NB4 (cell line): ENCODE results near the gene ADGRF3.

Source experiments
- DNase-seq: peaks from one replicate; pipeline ENCODE4 v3.0.0; 2010; ENCODE audit warnings: low read depth
- H3K4me3 ChIP-seq: one replicate; pipeline ENCODE4 v1.5.1; 2011; ENCODE audit warnings: mild to moderate bottlenecking, low read depth, low read length, moderate library complexity
- MYC ChIP-seq: IDR thresholded peaks from 2 replicates; pipeline ENCODE4 v1.6.1; 2011; ENCODE audit warnings: low read depth, low read length
- POLR2A ChIP-seq: IDR thresholded peaks from 2 replicates; pipeline ENCODE4 v1.6.1; 2011; ENCODE audit warnings: mild to moderate bottlenecking; ENCODE audit not compliant: insufficient read length; ENCODE audit errors: extremely low read depth
- TF ChIP-seq, protein P1 (sequence below): IDR thresholded peaks from 2 replicates; pipeline ENCODE4 v1.6.1; 2011; ENCODE audit warnings: low read depth, low read length
- TF ChIP-seq, protein P2 (sequence below): IDR thresholded peaks from one replicate; pipeline ENCODE4 v1.5.1; 2012; ENCODE audit warnings: low read depth, low read length

ADGRF3 gene

DNA sequence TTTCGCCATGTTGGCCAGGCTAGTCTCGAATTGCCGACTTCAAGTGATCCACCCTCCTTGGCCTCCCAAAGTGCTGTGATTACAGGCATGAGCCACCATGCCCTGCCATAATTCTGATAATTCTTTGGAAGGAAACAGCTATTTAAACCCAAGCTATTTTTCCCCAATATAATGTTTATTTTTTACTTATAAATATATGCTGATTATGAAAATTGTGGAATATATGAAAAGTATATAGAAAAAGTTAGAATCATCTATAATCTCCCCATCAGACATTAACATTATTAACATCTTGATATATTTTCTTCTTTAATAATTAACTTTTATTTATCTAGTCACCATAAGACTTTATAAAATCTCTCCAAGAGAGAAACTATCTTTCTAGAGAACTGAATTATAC, 60.7 kb downstream of the ADGRF3 start:
- H3K4me3 ChIP-seq: no peak overlapping the region
- TF ChIP-seq, protein P1, sequence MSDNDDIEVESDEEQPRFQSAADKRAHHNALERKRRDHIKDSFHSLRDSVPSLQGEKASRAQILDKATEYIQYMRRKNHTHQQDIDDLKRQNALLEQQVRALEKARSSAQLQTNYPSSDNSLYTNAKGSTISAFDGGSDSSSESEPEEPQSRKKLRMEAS: no peak
- TF ChIP-seq POLR2A: no peak
- TF ChIP-seq MYC: no peak
- TF ChIP-seq, protein P2, sequence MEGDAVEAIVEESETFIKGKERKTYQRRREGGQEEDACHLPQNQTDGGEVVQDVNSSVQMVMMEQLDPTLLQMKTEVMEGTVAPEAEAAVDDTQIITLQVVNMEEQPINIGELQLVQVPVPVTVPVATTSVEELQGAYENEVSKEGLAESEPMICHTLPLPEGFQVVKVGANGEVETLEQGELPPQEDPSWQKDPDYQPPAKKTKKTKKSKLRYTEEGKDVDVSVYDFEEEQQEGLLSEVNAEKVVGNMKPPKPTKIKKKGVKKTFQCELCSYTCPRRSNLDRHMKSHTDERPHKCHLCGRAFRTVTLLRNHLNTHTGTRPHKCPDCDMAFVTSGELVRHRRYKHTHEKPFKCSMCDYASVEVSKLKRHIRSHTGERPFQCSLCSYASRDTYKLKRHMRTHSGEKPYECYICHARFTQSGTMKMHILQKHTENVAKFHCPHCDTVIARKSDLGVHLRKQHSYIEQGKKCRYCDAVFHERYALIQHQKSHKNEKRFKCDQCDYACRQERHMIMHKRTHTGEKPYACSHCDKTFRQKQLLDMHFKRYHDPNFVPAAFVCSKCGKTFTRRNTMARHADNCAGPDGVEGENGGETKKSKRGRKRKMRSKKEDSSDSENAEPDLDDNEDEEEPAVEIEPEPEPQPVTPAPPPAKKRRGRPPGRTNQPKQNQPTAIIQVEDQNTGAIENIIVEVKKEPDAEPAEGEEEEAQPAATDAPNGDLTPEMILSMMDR: no peak
- DNase-seq: no peak

DNA sequence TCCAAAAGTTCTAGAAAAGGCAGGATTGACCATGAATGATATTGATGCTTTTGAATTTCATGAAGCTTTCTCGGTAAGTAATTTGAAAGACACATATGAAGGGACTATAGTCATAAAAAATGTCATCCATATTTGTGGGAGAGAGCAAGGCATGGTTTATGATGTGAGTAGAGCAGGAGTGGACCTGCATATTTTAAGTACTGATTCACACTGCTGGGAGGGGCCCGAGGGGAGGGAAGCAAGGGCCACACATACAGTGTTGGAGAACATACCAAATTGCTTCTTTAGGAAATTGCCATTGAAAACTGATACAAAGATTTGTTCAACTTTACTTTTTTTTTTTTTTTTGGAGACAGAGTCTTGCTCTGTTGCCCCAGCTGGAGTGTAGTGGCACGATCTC, 62.5 kb downstream of the ADGRF3 start:
- H3K4me3 ChIP-seq: no peak overlapping the region
- no peak for DNase-seq
- no peak for TF ChIP-seq MYC
- TF ChIP-seq, protein P2: no peak
- TF ChIP-seq, protein P1: no peak
- no peak for TF ChIP-seq POLR2A

DNA sequence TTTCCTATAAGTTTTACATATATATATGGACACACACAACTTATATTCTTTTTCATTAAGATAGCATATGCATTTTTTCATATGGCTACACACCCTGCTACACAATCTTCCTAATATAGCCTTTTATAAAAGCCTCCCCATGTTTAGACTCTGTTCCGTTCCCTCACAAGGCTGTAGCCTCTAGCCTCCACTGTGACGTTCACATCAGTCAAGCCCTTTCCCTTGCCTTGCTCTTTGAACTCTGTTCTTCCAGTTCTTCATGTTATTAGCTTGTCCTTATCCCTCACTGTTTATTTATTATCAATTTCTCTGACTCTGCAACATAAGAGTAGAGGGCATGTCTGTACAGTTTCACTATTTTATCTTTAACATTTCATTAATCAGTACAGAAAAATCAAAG, 63.0 kb downstream of the ADGRF3 start:
- TF ChIP-seq MYC (no peak), POLR2A (no peak)
- TF ChIP-seq, protein P1: no peak
- TF ChIP-seq, protein P2: no peak
- H3K4me3 ChIP-seq: no peak overlapping the region
- DNase-seq: no peak

DNA sequence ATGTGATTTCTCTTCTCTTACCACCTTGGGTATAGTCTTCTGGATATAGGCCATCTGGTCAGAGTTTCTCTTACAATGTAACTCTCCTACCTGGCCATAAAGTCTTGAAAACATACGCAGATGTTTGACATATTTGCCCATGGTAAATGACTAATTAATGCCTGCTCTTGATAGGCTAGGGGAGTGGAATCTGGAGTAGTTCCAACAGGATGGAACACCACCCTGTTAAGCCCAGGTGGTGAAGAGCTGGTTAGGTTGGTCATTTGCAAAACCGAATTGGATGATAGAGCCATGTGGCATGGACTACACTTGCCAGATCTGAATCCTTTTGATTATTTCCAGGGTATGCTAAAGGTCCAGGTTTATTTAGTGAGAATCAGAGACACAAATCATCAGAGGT, 65.4 kb downstream of the ADGRF3 start:
- H3K4me3 ChIP-seq: no peak overlapping the region
- no peak for DNase-seq
- no peak for TF ChIP-seq POLR2A
- TF ChIP-seq, protein P1: no peak
- no peak for TF ChIP-seq MYC
- TF ChIP-seq, protein P2: no peak

DNA sequence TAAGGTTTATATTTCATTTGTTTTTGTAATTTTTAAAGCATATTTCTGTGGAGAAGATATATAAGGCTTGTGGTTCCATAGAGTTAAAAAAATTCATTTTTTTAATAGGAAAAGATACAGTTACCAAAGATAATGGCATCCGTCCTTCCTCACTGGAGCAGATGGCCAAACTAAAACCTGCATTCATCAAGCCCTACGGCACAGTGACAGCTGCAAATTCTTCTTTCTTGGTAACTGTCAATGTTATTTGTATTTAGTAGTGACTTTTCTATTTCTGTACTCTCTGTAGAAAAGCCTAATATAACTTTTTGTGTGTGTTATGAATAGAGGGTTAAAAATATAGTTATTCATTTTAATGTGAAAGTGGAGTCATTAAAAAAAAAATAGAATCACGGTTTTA, 66.7 kb downstream of the ADGRF3 start:
- H3K4me3 ChIP-seq: no peak overlapping the region
- no peak for TF ChIP-seq POLR2A
- TF ChIP-seq, protein P1: no peak
- TF ChIP-seq, protein P2: no peak
- TF ChIP-seq MYC: no peak
- no peak for DNase-seq
